Hepatocyte (in vitro differentiated cells): ENCODE measurements around the gene UBR3. TPM values are rescaled to one million over a fixed set of nuclear protein-coding genes. Genes with fewer than 3 reads are reported as not detected.

Source experiments
- DNase-seq: peaks from one replicate; pipeline ENCODE4 v3.0.0-alpha.2; 2016; ENCODE audit warnings: low spot score
- H2AFZ ChIP-seq: fragments of 200-600 bp; sonication (generic); 2 replicates; pipeline ENCODE4 v1.6.0; 2016; ENCODE audit warnings: antibody characterized with exemption, mild to moderate bottlenecking
- H3K27ac ChIP-seq: fragments of 200-600 bp; sonication (generic); 2 replicates; pipeline ENCODE4 v1.5.1; 2016; ENCODE audit warnings: mild to moderate bottlenecking
- H3K27me3 ChIP-seq: fragments of 200-600 bp; sonication (generic); 2 replicates; pipeline ENCODE4 v1.6.1; 2016
- H3K36me3 ChIP-seq: fragments of 200-600 bp; sonication (generic); replicated peaks from 2 replicates; pipeline ENCODE4 v1.5.1; 2016; ENCODE audit warnings: low read depth; ENCODE audit not compliant: insufficient read depth
- H3K4me1 ChIP-seq: fragments of 200-600 bp; sonication (generic); 2 replicates; pipeline ENCODE4 v1.5.1; 2016; ENCODE audit warnings: mild to moderate bottlenecking, moderate library complexity; ENCODE audit not compliant: insufficient read depth
- H3K4me2 ChIP-seq: fragments of 200-600 bp; sonication (generic); 2 replicates; pipeline ENCODE4 v1.6.0; 2016
- H3K4me3 ChIP-seq: fragments of 200-600 bp; sonication (generic); 2 replicates; pipeline ENCODE4 v1.5.1; 2016; ENCODE audit warnings: mild to moderate bottlenecking
- H3K79me2 ChIP-seq: fragments of 200-600 bp; sonication (generic); 2 replicates; pipeline ENCODE4 v1.6.0; 2017; ENCODE audit warnings: mild to moderate bottlenecking
- H3K9me2 ChIP-seq: fragments of 200-600 bp; sonication (generic); replicated peaks from 2 replicates; pipeline ENCODE4 v1.6.0; 2017; ENCODE audit warnings: mild to moderate bottlenecking; ENCODE audit not compliant: insufficient read depth
- H3K9me3 ChIP-seq: fragments of 200-600 bp; sonication (generic); 2 replicates; pipeline ENCODE4 v1.5.1; 2016; ENCODE audit warnings: low read depth, mild to moderate bottlenecking
- H4K20me1 ChIP-seq: fragments of 200-600 bp; sonication (generic); 2 replicates; pipeline ENCODE4 v1.6.0; 2016; ENCODE audit warnings: mild to moderate bottlenecking; ENCODE audit not compliant: insufficient read depth, poor library complexity, severe bottlenecking
- CTCF ChIP-seq: fragments of 200-600 bp; sonication (generic); IDR thresholded peaks from 2 replicates; pipeline ENCODE4 v1.5.1; 2016; ENCODE audit warnings: antibody characterized with exemption, mild to moderate bottlenecking; ENCODE audit not compliant: poor library complexity
- EZH2 ChIP-seq: fragments of 200-600 bp; sonication (generic); IDR thresholded peaks from 2 replicates; pipeline ENCODE4 v1.6.1; 2016; ENCODE audit warnings: antibody characterized with exemption, mild to moderate bottlenecking, borderline replicate concordance
- EZH2phosphoT487 ChIP-seq: fragments of 200-600 bp; sonication (generic); IDR thresholded peaks from one replicate; pipeline ENCODE4 v1.6.1; 2018; ENCODE audit warnings: antibody characterized with exemption, mild to moderate bottlenecking, low read depth, moderate library complexity; ENCODE audit not compliant: unreplicated experiment, severe bottlenecking
- WGBS: methylation state at CpG from one replicate; pipeline ENCODE4 v1.1.6; 2016; ENCODE audit warnings: low lambda C conversion rate; ENCODE audit errors: missing lambda C conversion rate; 5-methylcytosine and 5-hydroxymethylcytosine counted together
- polyA plus RNA-seq: library from polyadenylated mRNA; unstranded; fragments of >200 nt; fragmentation: Nextera tagmentation; extraction: Ambion mirVana; gene quantifications from 2 replicates; pipeline ENCODE4 v1.2.1, GENCODE V29; 2016
- total RNA-seq: library from RNA; depleted of rRNA; stranded (reverse); fragments of >200 nt; gene quantifications from 2 replicates; pipeline ENCODE4 v1.2.3, GENCODE V29; 2014

Gene UBR3
- total and polyA plus RNA-seq, 2 experiments from 2014 or later = 10.1 to 40.4 TPM

GRCh38 chr2:170052151-170052550 lies 224.9 kb downstream of the UBR3 start:
- 98% methylated on average over 2 of the region's 2 CpGs for WGBS
- no peak for DNase-seq
- Histone ChIP-seq H3K36me3 (no peaks in the 10 kb centered on the region), H3K4me2 (no peak overlapping the region), H3K9me3 (no peaks in the 10 kb centered on the region), H3K9me2 (no peaks in the 10 kb centered on the region), H2AFZ (no peak overlapping the region), H3K27me3 (no peaks in the 10 kb centered on the region), H3K4me3 (no peak overlapping the region), H3K79me2 (no peaks in the 10 kb centered on the region), H3K4me1 (no peaks in the 10 kb centered on the region), H3K27ac (no peak overlapping the region), H4K20me1 (no peaks in the 10 kb centered on the region)
- TF ChIP-seq EZH2phosphoT487 = no peak
- TF ChIP-seq EZH2 = no peak
- no peak for TF ChIP-seq CTCF

GRCh38 chr2:170054997-170055396 lies 227.7 kb downstream of the UBR3 start:
- no peaks in the 10 kb centered on the region for H3K9me3 ChIP-seq
- H3K27ac ChIP-seq = no peak overlapping the region
- H3K4me3 ChIP-seq = no peak overlapping the region
- H2AFZ ChIP-seq = no peak overlapping the region
- WGBS = 83% methylated on average over 5 of the region's 5 CpGs
- DNase-seq = no peak
- TF ChIP-seq EZH2phosphoT487 (no peak), EZH2 (no peak), CTCF (no peak)
- H3K9me2 ChIP-seq = no peaks in the 10 kb centered on the region
- H3K36me3 ChIP-seq = no peaks in the 10 kb centered on the region
- H3K4me2 ChIP-seq = no peak overlapping the region
- no peaks in the 10 kb centered on the region for H3K27me3 ChIP-seq
- H3K4me1 ChIP-seq = no peaks in the 10 kb centered on the region
- no peaks in the 10 kb centered on the region for H3K79me2 ChIP-seq
- no peaks in the 10 kb centered on the region for H4K20me1 ChIP-seq

GRCh38 chr2:170056900-170057299 lies 229.6 kb downstream of the UBR3 start:
- Histone ChIP-seq H3K9me3 (no peaks in the 10 kb centered on the region), H3K27ac (no peak overlapping the region), H3K9me2 (no peaks in the 10 kb centered on the region), H4K20me1 (no peaks in the 10 kb centered on the region), H3K4me1 (no peaks in the 10 kb centered on the region), H3K4me3 (no peak overlapping the region), H3K4me2 (no peak overlapping the region), H3K36me3 (no peaks in the 10 kb centered on the region), H3K79me2 (no peaks in the 10 kb centered on the region), H3K27me3 (no peaks in the 10 kb centered on the region), H2AFZ (no peak overlapping the region)
- DNase-seq = no peak
- WGBS = 94% methylated on average over 1 of the region's 1 CpG
- TF ChIP-seq EZH2phosphoT487 = no peak
- no peak for TF ChIP-seq CTCF
- TF ChIP-seq EZH2 = no peak
